ENCODE results near the gene REXO2.

Gene REXO2

GRCh38 chr11:114449845-114450244, 10.6 kb downstream of the REXO2 start:
- no peak overlapping the region for H3K4me3 ChIP-seq (ENCODE audit: low read depth, low read length)
- no peak for DNase-seq (ENCODE audit: low read depth)
- TF ChIP-seq CTCF (IDR thresholded peaks at IDR 0.05; ENCODE audit: control insufficient read depth, extremely low read depth, insufficient read depth) = no peak

- DNase-seq (ENCODE audit: low read depth) = no peak
- no peak overlapping the region for H3K4me3 ChIP-seq (ENCODE audit: low read depth, low read length)
- no peak for TF ChIP-seq CTCF (IDR thresholded peaks at IDR 0.05; ENCODE audit: control insufficient read depth, extremely low read depth, insufficient read depth)
Observed at GRCh38 chr11:114452399-114452798, 13.1 kb downstream of the REXO2 start.

GRCh38 chr11:114463999-114464398, 24.7 kb downstream of the REXO2 start:
- H3K4me3 ChIP-seq (ENCODE audit: low read depth, low read length) = no peak overlapping the region
- TF ChIP-seq CTCF (IDR thresholded peaks at IDR 0.05; ENCODE audit: control insufficient read depth, extremely low read depth, insufficient read depth) = no peak
- no peak for DNase-seq (ENCODE audit: low read depth)

GRCh38 chr11:114466742-114467141, 27.5 kb downstream of the REXO2 start:
- DNase-seq (ENCODE audit: low read depth) = no peak
- TF ChIP-seq CTCF (IDR thresholded peaks at IDR 0.05; ENCODE audit: control insufficient read depth, extremely low read depth, insufficient read depth) = no peak
- no peak overlapping the region for H3K4me3 ChIP-seq (ENCODE audit: low read depth, low read length)

- TF ChIP-seq CTCF (IDR thresholded peaks at IDR 0.05; ENCODE audit: control insufficient read depth, extremely low read depth, insufficient read depth) = no peak
- DNase-seq (ENCODE audit: low read depth) = no peak
- H3K4me3 ChIP-seq (ENCODE audit: low read depth, low read length) = no peak overlapping the region
Observed at GRCh38 chr11:114472661-114473060, 33.4 kb downstream of the REXO2 start.

GRCh38 chr11:114478001-114478410, 38.7 kb downstream of the REXO2 start:
- no peak overlapping the region for H3K4me3 ChIP-seq (ENCODE audit: low read depth, low read length)
- TF ChIP-seq CTCF (IDR thresholded peaks at IDR 0.05; ENCODE audit: control insufficient read depth, extremely low read depth, insufficient read depth) = no peak
- peak; percentile 82 for DNase-seq (ENCODE audit: low read depth)

- TF ChIP-seq CTCF (IDR thresholded peaks at IDR 0.05; ENCODE audit: control insufficient read depth, extremely low read depth, insufficient read depth) = peak; percentile 44
- 0 out of 2 replicates have a peak overlapping the region, but pooled peaks have one; percentile 2 for H3K4me3 ChIP-seq (ENCODE audit: low read depth, low read length)
- peak; percentile 37 for DNase-seq (ENCODE audit: low read depth)
Observed at GRCh38 chr11:114478768-114479167, 39.5 kb downstream of the REXO2 start.
